ENCODE results near the gene NELFE. TPM values are rescaled to one million over a fixed set of nuclear protein-coding genes. Genes with fewer than 3 reads are reported as not detected.
A peak's percentile ranks its signal among the peaks of the same experiment; 100 is the strongest.

The NELFE gene
- total and polyA plus RNA-seq, 2 of the 13 experiments (the other 11 are each of a cell fraction or from before 2014, with no cell fraction given), result 51.3 to 69.8 TPM

DNA sequence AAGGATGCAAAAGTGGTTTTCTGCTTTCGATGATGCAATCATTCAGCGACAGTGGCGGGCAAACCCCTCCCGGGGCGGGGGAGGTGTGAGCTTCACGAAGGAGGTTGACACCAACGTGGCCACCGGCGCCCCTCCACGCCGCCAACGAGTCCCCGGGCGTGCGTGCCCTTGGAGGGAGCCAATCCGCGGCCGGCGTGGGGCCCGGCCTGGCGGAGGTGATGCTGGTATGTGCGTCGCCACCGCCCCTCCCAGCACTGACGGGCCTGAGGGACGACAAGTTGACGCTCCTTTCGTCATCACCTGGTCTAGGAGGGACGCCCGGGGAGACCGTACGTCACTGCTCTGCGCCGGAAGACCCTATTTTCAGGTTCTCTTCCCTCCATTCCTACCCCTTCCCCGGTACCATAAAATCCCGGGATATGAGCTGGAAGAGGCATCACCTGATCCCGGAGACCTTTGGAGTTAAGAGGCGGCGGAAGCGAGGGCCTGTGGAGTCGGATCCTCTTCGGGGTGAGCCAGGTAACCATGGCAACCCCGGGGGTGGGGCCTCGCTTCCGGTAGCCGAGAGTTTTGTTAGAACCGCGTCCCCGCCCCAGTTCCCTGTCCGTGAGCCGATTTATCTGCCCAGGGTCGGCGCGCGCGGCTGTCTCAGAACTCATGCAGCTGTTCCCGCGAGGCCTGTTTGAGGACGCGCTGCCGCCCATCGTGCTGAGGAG is 13.4 kb upstream of the NELFE start, which contains the start of gene DXO (continued):
- TF ChIP-seq HCFC1 (IDR thresholded peaks at IDR 0.05; ENCODE audit: low read depth, low read length) (peak; percentile 75), ZBTB7B (CRISPR knock-in tag; IDR thresholded peaks at IDR 0.05) (peak; percentile 67; the same call in 1 of the 2 replicates), ZBTB8A (CRISPR knock-in tag; IDR thresholded peaks at IDR 0.05; ENCODE audit: borderline replicate concordance, low read depth) (no peak; the same call in 1 of the 2 replicates), SP2 (CRISPR knock-in tag; IDR thresholded peaks at IDR 0.05) (peak; percentile 81), KDM3A (CRISPR knock-in tag; IDR thresholded peaks at IDR 0.05; ENCODE audit: low read depth) (0 out of 2 replicates have a peak, but pooled peaks have one; percentile 55), ZBTB26 (CRISPR knock-in tag; IDR thresholded peaks at IDR 0.05; ENCODE audit: borderline replicate concordance) (0 out of 2 replicates have a peak, but pooled peaks have one; percentile 31), ERF (CRISPR knock-in tag; IDR thresholded peaks at IDR 0.05) (peak; percentile 91), ZBTB14 (CRISPR knock-in tag; IDR thresholded peaks at IDR 0.05) (peak; percentile 68), ZIK1 (CRISPR knock-in tag; IDR thresholded peaks at IDR 0.05; ENCODE audit: borderline replicate concordance, low read depth) (peak; percentile 63; the same call in 1 of the 2 replicates), CENPBD1 (CRISPR knock-in tag; IDR thresholded peaks at IDR 0.05; ENCODE audit: borderline replicate concordance, low read depth) (0 out of 2 replicates have a peak, but pooled peaks have one; percentile 32), FOXK1 (CRISPR knock-in tag; IDR thresholded peaks at IDR 0.05; ENCODE audit: borderline replicate concordance, low read depth) (peak; percentile 97; the same call in 1 of the 2 replicates), NR2F6 (IDR thresholded peaks at IDR 0.05) (peak; percentile 50; the same call in 1 of the 2 replicates), NR2F6 (CRISPR knock-in tag; IDR thresholded peaks at IDR 0.05) (peak; percentile 17), CHD4 (IDR thresholded peaks at IDR 0.05; ENCODE audit: borderline replicate concordance, low read length) (no peak), ZSCAN21 (CRISPR knock-in tag; IDR thresholded peaks at IDR 0.05; ENCODE audit: borderline replicate concordance) (peak; percentile 94; the same call in 1 of the 2 replicates), ZNF335 (CRISPR knock-in tag; IDR thresholded peaks at IDR 0.05) (peak; percentile 75), PATZ1 (CRISPR knock-in tag; IDR thresholded peaks at IDR 0.05) (peak; percentile 91), MLX (CRISPR knock-in tag; IDR thresholded peaks at IDR 0.05) (no peak), NONO (IDR thresholded peaks at IDR 0.05) (no peak), NONO (CRISPR knock-in tag; conservative IDR thresholded peaks at IDR 0.05) (peak; percentile 99), ZNF597 (CRISPR knock-in tag; IDR thresholded peaks at IDR 0.05) (0 out of 2 replicates have a peak, but pooled peaks have one; percentile 57), TERF1 (CRISPR knock-in tag; IDR thresholded peaks at IDR 0.05) (no peak)
